Stimulated activated CD8-positive, alpha-beta memory T cell treated with anti-CD3 and anti-CD28 coated beads, Interleukin-15, amount 100 ng/mL, for 4 hours (primary cell): ENCODE data around the gene MAMDC4.
A peak's percentile ranks its signal among the peaks of the same experiment; 100 is the strongest.
"Not testable (repeated sequence)": the region's sequence is repeated elsewhere in the genome, so short reads cannot be mapped to it uniquely, and the experiment has no call there.

Experiments
- DNase-seq, 2 donors: peaks; one replicate each; pipeline ENCODE4 v3.0.0-alpha.2; 2020; ENCODE audit warnings: low read depth in 2 of 2

Gene MAMDC4

GRCh38 chr9:136851941-136852663 is at the start of gene MAMDC4:
Gene MAMDC4, plus strand, starts transcription at chr9:136852346. Its CDS starts 71 bp downstream, at chr9:136852417.
- no peak for DNase-seq

GRCh38 chr9:136803009-136803550 is 49.1 kb upstream of the MAMDC4 start:
- not testable (repeated sequence) for DNase-seq

DNA sequence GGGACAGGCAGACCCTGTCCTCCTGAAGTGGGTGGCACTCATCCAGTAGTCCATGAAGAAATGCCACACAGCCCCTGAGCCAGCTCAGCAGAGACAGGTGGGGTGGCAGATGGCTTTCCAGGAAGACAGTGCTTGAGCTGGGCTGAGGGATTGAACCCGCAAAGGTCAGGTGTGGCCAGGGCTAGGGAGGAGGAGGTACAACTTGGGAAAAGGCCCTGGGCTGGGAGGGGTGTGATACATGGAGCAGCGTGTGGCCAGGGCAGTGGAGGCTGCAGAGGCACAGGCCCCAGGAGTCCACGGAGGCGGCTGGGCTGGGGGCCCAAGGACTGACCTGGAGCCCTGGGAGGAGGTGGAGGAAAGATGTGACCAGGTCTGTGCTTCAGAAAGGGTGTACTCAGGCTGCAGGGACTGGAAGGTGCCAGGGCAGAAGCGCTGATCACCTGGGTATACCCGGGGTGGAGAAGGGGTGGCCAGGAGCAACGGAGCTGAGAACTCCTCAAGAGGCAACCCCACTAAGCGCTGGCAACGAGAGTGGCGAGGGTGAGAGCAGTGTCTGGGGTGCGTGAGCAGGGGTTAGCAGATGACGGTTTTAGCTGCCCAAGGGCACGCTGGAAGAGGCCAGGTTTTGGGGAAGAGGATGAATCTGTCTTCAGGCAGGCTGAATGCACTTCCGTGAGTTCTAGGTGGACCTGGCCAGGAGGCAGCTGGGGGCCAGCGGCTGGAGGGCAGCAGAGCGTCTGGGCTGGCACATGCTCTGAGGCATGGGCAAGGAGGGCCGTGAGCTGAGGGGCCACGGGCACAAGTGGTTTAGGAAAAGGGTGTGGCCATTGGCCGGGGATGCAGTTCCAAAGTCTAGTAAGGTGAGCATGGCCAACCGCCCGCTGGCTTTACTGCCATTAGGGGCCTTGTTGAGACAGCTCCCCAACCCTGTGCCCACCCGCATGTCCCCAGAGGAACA is 48.3 kb upstream of the MAMDC4 start:
- no peak for DNase-seq

- DNase-seq: no peak
Observed at GRCh38 chr9:136804509-136805206, 47.5 kb upstream of the MAMDC4 start.

DNA sequence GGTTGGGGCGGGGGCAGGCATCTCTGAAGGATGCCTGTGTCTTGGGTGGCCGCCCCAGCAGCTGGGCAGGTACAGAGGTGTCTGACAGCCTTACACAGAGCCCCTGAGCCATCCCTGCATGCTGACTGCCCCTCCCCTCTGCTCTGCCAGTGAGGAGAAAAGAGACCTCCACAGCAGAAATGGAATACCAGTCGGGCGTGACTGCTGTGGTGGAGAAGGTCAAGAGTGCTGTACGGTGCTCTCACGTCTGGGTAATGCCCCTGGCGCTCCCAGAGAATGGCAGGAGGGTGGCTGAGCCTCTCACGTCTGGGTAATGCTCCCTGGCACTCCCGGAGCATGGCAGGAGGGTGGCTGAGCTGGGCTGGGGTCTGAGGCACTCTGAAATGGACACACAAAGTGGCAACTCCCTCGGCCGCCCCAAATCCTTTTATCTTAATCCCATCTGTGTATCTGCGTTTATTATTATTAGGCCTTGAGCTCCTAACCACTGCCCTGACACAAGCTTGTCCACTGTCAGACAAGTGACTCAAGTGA is 46.9 kb upstream of the MAMDC4 start:
- no peak for DNase-seq

DNA sequence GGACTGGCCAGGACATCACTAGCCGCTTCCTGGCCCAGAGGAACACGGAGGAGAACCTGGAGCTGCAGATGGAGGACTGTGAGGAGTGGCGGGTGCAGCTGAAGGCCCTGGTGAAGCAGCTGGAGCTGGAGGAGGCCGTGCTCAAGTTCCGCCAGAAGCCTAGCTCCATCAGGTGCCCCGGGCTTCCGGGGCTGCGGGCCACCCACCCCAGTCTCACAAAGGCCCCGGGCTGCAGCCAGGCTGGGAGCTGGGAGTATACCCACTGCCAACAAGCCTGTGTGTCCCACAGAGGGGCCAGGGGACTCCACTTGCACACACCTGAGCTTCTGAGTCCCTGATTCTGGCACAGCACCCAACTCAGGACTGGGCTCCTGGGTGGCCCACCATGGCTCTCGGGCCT is 46.1 kb upstream of the MAMDC4 start:
- no peak for DNase-seq

- DNase-seq: no peak
Observed at GRCh38 chr9:136806631-136807201, 45.4 kb upstream of the MAMDC4 start.

DNA sequence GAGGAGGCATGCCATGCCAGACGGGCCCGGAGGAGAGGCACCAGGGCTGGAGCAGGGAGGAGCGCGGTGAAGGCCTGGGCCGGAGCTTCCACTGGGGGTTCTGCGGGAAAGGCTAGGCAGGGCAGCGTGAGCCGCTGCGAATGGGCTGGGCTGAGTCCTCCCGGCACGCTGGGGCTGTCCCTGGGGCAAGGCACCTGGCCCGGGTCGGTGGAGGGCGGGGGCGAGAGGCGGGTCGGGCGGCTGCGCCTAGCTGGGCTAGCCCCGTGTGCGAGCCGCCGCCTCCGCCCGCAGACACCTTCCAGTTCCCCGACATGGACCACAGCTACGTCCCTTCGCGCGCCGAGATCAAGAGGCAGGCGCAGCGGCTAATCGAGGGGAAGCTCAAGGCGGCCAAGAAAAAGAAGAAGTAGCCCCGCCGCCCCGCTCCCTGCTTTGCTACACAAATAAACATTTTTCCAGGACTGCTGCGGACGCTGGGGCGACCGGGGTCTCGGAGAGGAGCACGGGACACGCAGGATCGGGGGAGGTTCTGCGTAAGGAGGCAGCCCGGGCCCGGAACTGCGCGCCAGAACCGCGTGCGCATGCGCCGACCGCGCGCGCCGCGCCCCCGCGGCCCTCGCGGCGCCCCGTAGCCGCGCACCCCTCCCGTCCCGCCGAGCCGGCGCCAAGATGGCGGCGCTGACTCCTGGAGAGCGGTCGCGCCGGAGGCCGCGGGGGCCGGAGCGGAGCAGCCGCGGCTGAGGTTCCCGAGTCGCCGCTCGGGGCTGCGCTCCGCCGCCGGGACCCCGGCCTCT is 44.7 kb upstream of the MAMDC4 start, which contains the start of gene RABL6:
RABL6 (plus strand) TSS at position 668 of the 794 bp plus-strand sequence. CDS start 249 bp downstream, outside the sequence.
- DNase-seq: peak; percentile 52 to 74

DNA sequence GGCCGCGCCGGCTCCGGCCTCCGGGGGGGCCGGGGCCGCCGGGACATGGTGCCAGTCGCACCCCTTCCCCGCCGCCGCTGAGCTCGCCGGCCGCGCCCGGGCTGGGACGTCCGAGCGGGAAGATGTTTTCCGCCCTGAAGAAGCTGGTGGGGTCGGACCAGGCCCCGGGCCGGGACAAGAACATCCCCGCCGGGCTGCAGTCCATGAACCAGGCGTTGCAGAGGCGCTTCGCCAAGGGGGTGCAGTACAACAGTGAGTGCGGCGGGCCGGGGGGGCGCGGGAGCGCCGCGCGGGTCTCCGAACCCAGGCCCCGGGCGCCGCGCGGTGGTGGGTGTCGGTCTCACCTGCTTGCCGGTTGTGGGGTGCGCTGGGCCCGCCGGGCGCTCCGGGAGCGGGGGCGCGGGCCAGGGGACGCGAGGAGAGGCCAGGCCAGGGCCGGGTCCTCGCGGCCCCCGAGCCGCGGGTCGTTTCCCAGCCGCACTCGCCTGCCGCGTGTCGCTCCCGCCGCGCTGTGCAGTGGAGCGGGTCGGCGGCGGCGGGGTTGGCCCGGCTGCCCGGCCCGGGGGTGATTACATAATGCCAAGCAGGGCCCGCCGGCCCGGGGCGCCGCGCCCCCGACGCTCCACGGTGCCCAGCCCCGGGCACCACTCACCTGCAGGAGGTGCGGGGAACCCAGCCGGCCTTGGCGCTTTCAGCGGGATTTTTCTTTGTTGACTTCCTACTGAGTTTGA is 43.9 kb upstream of the MAMDC4 start:
- peak in 1 of 2 donors; percentile 31 for DNase-seq

GRCh38 chr9:136808806-136809158 is 43.4 kb upstream of the MAMDC4 start:
- DNase-seq: no peak

DNA sequence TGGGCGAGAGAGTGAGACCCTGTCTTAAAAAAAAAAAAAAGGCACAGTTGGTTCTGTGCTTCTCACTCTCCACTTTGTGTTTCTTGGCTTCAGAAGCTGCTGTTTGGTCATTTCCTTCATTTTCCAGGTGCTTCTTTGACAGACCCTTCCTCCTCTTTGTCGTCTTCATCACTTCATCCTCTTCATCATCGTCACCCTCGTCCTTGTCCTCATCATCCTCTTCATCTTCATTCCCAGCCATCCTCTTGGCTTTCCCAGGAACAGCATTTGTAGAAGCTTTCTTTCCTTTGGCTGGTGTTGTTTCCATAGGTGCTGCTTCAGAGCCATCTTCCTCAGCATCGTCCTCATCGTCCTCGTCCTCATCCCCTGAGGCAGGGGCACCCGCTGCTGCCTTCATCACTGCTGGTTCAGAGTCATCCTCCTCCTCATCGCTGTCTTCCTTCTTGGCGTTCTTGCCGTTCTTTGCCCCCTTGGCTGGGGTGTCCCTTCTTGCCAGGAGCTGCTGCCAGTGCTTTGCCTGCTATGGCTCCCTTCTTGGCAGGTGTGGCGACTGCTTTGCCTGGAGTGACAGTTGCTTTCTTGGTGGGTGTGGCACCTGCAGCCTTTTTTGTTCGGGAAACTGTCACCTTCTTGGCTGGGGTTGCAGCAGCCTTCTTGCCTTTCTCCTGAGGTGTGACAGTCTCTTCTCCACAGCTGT is 37.3 kb upstream of the MAMDC4 start:
- DNase-seq: no peak

DNA sequence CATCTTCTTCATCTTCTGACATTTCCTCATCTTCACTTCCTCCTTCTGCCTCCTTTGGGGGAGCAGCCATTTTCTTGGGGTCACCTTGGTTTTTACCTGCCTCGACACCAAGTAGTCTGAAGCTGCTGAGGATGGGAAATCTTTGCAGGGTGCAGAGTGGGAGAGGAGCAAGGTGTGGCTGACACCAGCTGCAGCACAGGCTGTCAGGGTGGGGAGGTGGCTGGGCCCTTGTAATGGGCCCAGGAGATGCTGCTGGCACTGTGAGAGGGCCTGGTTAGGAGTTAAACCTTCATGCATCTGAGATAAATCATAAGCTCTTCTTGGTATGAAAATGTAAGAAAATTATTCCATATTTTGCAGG is 36.7 kb upstream of the MAMDC4 start:
- no peak for DNase-seq

GRCh38 chr9:136820971-136821825 is 30.9 kb upstream of the MAMDC4 start:
- DNase-seq: no peak

DNA sequence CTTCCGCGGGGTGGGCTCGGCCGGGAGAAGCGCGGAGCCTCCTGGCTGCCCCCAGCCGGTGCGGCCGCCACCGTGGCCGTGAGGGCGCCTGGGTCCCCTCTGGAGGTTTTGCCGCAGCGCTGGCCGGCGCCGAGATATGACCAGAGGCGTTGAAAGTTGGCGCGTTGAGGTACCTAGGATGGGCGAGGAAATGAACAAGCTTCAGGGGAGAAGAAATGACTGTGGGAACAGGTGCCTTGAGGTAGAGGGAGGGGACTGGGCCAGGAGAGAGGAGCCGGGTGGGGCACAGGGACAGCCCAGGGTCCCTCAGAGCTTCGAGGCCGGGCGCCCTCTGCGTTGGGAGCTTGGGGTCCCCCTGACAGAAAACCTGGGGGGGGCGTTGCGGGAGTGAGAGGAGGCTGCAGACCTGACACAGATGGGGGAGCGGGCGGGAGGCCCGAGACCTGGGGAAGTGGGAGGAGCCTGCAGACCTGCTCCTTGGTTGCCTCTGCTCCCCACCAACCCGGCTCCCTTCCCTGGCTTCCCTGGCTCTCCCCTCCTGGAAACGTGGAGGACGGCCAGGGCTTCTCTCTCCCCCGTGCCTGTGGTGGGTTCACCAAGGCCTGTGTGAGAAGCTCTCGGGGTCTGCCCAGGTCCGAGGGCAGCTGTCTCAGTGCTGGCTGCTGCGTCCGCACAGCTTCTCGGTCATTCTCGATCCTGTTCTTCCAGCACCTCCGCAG is 30.2 kb upstream of the MAMDC4 start:
- DNase-seq: no peak

- no peak for DNase-seq
Observed at GRCh38 chr9:136823136-136824046, 28.8 kb upstream of the MAMDC4 start.

GRCh38 chr9:136824496-136825225 is 27.5 kb upstream of the MAMDC4 start:
- no peak for DNase-seq
